ENCODE measurements around the gene ACAD10.
A peak's percentile ranks its signal among the peaks of the same experiment; 100 is the strongest.

ACAD10 gene

DNA sequence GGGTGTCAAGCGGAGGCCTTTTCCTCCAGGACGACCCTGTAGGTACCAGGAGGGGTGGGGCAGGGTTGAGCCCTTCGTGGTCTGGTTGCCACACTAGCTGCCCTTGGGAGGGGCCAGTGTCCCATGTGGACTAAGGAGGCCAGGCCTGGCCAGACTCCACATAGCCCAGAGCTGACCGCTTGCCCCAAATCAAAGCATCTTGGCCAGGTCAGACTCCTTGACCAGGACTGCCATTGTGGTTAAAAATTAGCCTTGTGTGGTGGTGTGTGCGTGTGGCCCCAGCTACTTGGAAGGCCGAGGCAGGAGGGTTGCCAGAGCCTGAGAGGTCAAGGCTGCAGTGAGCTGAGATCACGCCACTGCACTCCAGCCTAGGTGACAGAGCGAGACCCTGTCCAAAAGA lies 105.7 kb downstream of the ACAD10 start:
- peak; percentile 90 for DNase-seq
- in situ Hi-C loops (cut with HindIII; ENCODE audit: low pct_ligation_motif_present, low pct_unique_long_range_greater_than_20kb, low sequenced_read_pairs), result no loop called here

- peak; percentile 67 for DNase-seq
- in situ Hi-C loops (cut with HindIII; ENCODE audit: low pct_ligation_motif_present, low pct_unique_long_range_greater_than_20kb, low sequenced_read_pairs), result no loop called here
These were observed 106.5 kb downstream of the ACAD10 start for GRCh38 chr12:111792155-111792855.

- no peak for DNase-seq
- in situ Hi-C loops (cut with HindIII; ENCODE audit: low pct_ligation_motif_present, low pct_unique_long_range_greater_than_20kb, low sequenced_read_pairs), result no loop called here
These were observed 107.0 kb downstream of the ACAD10 start for GRCh38 chr12:111792856-111793235.

GRCh38 chr12:111798182-111798581 lies 112.3 kb downstream of the ACAD10 start:
- in situ Hi-C loops (cut with HindIII; ENCODE audit: low pct_ligation_motif_present, low pct_unique_long_range_greater_than_20kb, low sequenced_read_pairs), result no loop called here
- DNase-seq, result no peak

- in situ Hi-C loops (cut with HindIII; ENCODE audit: low pct_ligation_motif_present, low pct_unique_long_range_greater_than_20kb, low sequenced_read_pairs), result no loop called here
- no peak for DNase-seq
These were observed 113.9 kb downstream of the ACAD10 start for GRCh38 chr12:111799758-111800157.

DNA sequence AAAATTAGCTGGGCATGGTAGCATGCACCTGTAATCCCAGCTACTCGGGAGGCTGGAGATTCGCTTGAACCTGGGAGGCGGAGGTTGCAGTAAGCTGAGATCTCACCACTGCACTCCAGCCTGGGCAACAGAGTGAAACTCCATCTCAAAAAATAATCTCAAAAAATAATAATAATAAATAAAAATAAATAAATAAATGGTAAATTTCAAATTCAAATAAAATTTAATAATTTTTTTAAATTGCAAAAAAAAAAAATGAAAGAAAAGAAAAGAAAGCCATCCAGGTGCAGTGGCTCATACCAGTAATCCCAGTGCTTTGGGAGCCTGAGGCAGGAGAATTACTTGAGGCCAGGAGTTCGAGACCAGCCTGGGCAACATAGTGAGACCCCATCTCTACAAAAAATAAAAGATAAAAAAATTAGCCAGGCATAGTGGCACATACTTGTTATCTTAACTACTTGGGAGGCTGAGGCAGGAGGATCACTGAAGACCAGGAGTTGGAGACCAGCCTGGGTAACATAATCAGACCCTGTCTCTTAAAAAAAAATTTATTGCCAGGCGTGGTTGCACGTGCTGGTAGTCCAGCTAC lies 117.3 kb downstream of the ACAD10 start:
- in situ Hi-C loops (cut with HindIII; ENCODE audit: low pct_ligation_motif_present, low pct_unique_long_range_greater_than_20kb, low sequenced_read_pairs), result no loop called here
- DNase-seq, result no peak

DNA sequence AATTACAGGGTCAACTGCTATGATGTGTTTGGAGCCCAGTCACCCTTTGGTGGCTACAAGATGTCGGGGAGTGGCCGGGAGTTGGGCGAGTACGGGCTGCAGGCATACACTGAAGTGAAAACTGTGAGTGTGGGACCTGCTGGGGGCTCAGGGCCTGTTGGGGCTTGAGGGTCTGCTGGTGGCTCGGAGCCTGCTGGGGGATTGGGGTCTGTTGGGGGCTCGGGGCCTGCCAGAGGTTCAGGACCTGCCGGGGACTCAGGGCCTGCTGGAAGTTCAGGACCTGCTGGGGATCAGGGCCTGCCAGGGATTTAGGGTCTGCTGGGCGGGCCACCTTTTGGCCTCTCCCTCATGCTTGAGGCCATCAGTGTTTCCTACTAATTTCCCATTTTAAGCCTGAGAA lies 118.0 kb downstream of the ACAD10 start:
- in situ Hi-C loops (cut with HindIII; ENCODE audit: low pct_ligation_motif_present, low pct_unique_long_range_greater_than_20kb, low sequenced_read_pairs), result no loop called here
- no peak for DNase-seq

DNA sequence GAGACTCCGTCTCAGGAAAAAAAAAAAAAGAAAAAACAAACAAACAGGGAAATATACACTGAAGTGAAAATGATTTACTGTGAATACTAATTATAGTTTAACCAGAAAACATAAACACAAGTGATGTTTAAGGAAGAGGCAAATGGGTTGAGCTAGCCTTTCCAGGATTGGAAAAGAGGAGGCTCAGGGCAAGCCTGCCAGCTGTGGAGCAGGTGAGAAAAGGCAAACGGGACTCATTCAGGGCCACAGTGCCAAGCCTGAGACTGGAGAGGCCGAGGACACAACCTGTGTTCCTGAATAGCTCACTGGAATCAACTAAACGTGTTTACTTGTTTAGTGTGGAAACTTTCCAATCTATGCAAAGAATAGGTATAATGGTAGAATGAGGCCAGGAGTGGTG lies 120.5 kb downstream of the ACAD10 start:
- in situ Hi-C loops (cut with HindIII; ENCODE audit: low pct_ligation_motif_present, low pct_unique_long_range_greater_than_20kb, low sequenced_read_pairs), result no loop called here

More for the DNA sequence above, 120.5 kb downstream of the ACAD10 start:
- no peak for DNase-seq

Measured in ACHN (cell line).